Measurements from ENCODE around the gene GLIS2. TPM values are rescaled to one million over a fixed set of nuclear protein-coding genes. Genes with fewer than 3 reads are reported as not detected.

GLIS2 gene
- total and polyA plus RNA-seq, 2 experiments from 2014 or later = 10.3 to 14.5 TPM

GRCh38 chr16:4350365-4350786, 34.5 kb downstream of the GLIS2 start:
- H3K27ac ChIP-seq = peak overlapping the region; percentile 65
- H3K4me1 ChIP-seq (ENCODE audit: low read depth) = peaks cover 14% of the 10 kb centered on the region
- DNase-seq (ENCODE audit: low read depth in 1 of 2, low spot score in 1 of 2) = no peak
- no peaks in the 10 kb centered on the region for H3K36me3 ChIP-seq
- no peaks in the 10 kb centered on the region for H3K27me3 ChIP-seq
- H3K9me3 ChIP-seq (ENCODE audit: low read depth) = no peaks in the 10 kb centered on the region
- H3K4me3 ChIP-seq = peak overlapping the region; percentile 69
- no peak for TF ChIP-seq CTCF (IDR thresholded peaks at IDR 0.05; ENCODE audit: low read depth, low read length)

GRCh38 chr16:4350787-4351659, 35.2 kb downstream of the GLIS2 start, which contains the start of gene PAM16:
Gene PAM16, minus strand, starts transcription at chr16:4351321. Its CDS starts 87 bp downstream, at chr16:4351234.
- TF ChIP-seq CTCF (IDR thresholded peaks at IDR 0.05; ENCODE audit: low read depth, low read length) = no peak
- Histone ChIP-seq H3K27ac (peak within 1 kb of the TSS; percentile 65), H3K27me3 (no peaks in the 10 kb centered on the region), H3K36me3 (no peaks in the 10 kb centered on the region), H3K4me3 (peak within 1 kb of the TSS; percentile 69), H3K9me3 (ENCODE audit: low read depth) (no peaks in the 10 kb centered on the region), H3K4me1 (ENCODE audit: low read depth) (peaks cover 14% of the 10 kb centered on the region)
- DNase-seq (ENCODE audit: low read depth in 1 of 2, low spot score in 1 of 2) = peak; percentile 96 to 98

- no peak for TF ChIP-seq CTCF (IDR thresholded peaks at IDR 0.05; ENCODE audit: low read depth, low read length)
- no peaks in the 10 kb centered on the region for H3K9me3 ChIP-seq (ENCODE audit: low read depth)
- DNase-seq (ENCODE audit: low read depth in 1 of 2, low spot score in 1 of 2) = peak in 1 of 2 donors; percentile 14
- no peaks in the 10 kb centered on the region for H3K27me3 ChIP-seq
- peaks cover 14% of the 10 kb centered on the region for H3K4me1 ChIP-seq (ENCODE audit: low read depth)
- no peak overlapping the region for H3K27ac ChIP-seq
- H3K36me3 ChIP-seq = no peaks in the 10 kb centered on the region
- no peak overlapping the region for H3K4me3 ChIP-seq
Observed at GRCh38 chr16:4351880-4352279, 36.0 kb downstream of the GLIS2 start.

GRCh38 chr16:4352843-4353242, 37.0 kb downstream of the GLIS2 start:
- no peak for DNase-seq (ENCODE audit: low read depth in 1 of 2, low spot score in 1 of 2)
- H3K9me3 ChIP-seq (ENCODE audit: low read depth) = no peaks in the 10 kb centered on the region
- no peaks in the 10 kb centered on the region for H3K36me3 ChIP-seq
- H3K4me3 ChIP-seq = no peak overlapping the region
- peaks cover 12% of the 10 kb centered on the region for H3K4me1 ChIP-seq (ENCODE audit: low read depth)
- no peaks in the 10 kb centered on the region for H3K27me3 ChIP-seq
- no peak for TF ChIP-seq CTCF (IDR thresholded peaks at IDR 0.05; ENCODE audit: low read depth, low read length)
- no peak overlapping the region for H3K27ac ChIP-seq

GRCh38 chr16:4353675-4354074, 37.8 kb downstream of the GLIS2 start:
- TF ChIP-seq CTCF (IDR thresholded peaks at IDR 0.05; ENCODE audit: low read depth, low read length) = no peak
- no peak overlapping the region for H3K4me3 ChIP-seq
- no peaks in the 10 kb centered on the region for H3K9me3 ChIP-seq (ENCODE audit: low read depth)
- H3K4me1 ChIP-seq (ENCODE audit: low read depth) = peaks cover 6% of the 10 kb centered on the region
- no peaks in the 10 kb centered on the region for H3K36me3 ChIP-seq
- no peak for DNase-seq (ENCODE audit: low read depth in 1 of 2, low spot score in 1 of 2)
- no peak overlapping the region for H3K27ac ChIP-seq
- no peaks in the 10 kb centered on the region for H3K27me3 ChIP-seq

All from cardiac muscle cell (in vitro differentiated cells and primary cell).